IMR-90 (cell line): ENCODE results near the gene DSE. TPM values are rescaled to one million over a fixed set of nuclear protein-coding genes. Genes with fewer than 3 reads are reported as not detected.

ENCODE experiments used
- ATAC-seq: fragments of 200-7000 bp; cut with Tn5 transposase; 2 replicates; pipeline ENCODE4 v1.9.1; 2020; ENCODE audit warnings: low read depth, mild to moderate bottlenecking, moderate library complexity
- BruUV-seq: library from RNA; stranded (reverse); fragments of 400-500 nt; replicated peaks from 2 replicates; lab custom pipeline; 2021; lab: Mats Ljungman, UMichigan
- CTCF ChIA-PET: fragments of 300-600 bp; formaldehyde crosslinking; extraction: SDS; loops from one replicate; lab custom pipeline; 2021; ENCODE audit warnings: antibody characterized with exemption; lab: Yijun Ruan, JAX
- POLR2A ChIA-PET: fragments of 300-600 bp; sonication (Branson Sonifier 250); formaldehyde crosslinking; loops from one replicate; lab custom pipeline; 2022; ENCODE audit warnings: antibody characterized with exemption; ENCODE audit not compliant: unreplicated experiment; lab: Charles Lee
- DNase-seq: peaks from one replicate; pipeline ENCODE4 v3.0.0; 2013
- H2AFZ ChIP-seq: replicated peaks from 2 replicates; pipeline ENCODE3; 2013; ENCODE audit warnings: low read length, mild to moderate bottlenecking; ENCODE audit not compliant: poor library complexity
- H2AK5ac ChIP-seq: 2 replicates; pipeline ENCODE4 v1.6.1; 2013; ENCODE audit warnings: low read depth, low read length, inconsistent platforms
- H2AK9ac ChIP-seq: replicated peaks from 2 replicates; pipeline ENCODE3; 2013; ENCODE audit warnings: mild to moderate bottlenecking, low read depth, low read length, moderate library complexity; ENCODE audit not compliant: poor library complexity
- H2BK120ac ChIP-seq: 2 replicates; pipeline ENCODE4 v1.6.1; 2013; ENCODE audit warnings: low read depth, low read length, inconsistent platforms
- H2BK15ac ChIP-seq: 3 replicates; pipeline ENCODE4 v1.6.1; 2013; ENCODE audit warnings: low read depth, low read length, inconsistent platforms
- H2BK20ac ChIP-seq: 2 replicates; pipeline ENCODE4 v1.6.1; 2013; ENCODE audit warnings: low read depth, mild to moderate bottlenecking, inconsistent platforms, low read length, moderate library complexity
- H2BK5ac ChIP-seq: 2 replicates; pipeline ENCODE4 v1.6.1; 2013; ENCODE audit warnings: mild to moderate bottlenecking, low read depth, low read length, inconsistent platforms; ENCODE audit not compliant: poor library complexity, severe bottlenecking
- H3K14ac ChIP-seq: replicated peaks from 2 replicates; pipeline ENCODE4 v1.6.1; 2013; ENCODE audit warnings: low read depth, low read length, inconsistent platforms
- H3K18ac ChIP-seq: 2 replicates; pipeline ENCODE4 v1.6.1; 2013; ENCODE audit warnings: low read depth, low read length, control low read depth
- H3K23ac ChIP-seq: 2 replicates; pipeline ENCODE4 v1.6.1; 2013; ENCODE audit warnings: low read depth, low read length, inconsistent platforms
- H3K27ac ChIP-seq: 2 replicates; pipeline ENCODE4 v1.5.1; 2013; ENCODE audit warnings: mild to moderate bottlenecking, control low read depth, low read length; ENCODE audit not compliant: insufficient read depth
- H3K27me3 ChIP-seq: 2 replicates; pipeline ENCODE4 v1.6.1; 2013; ENCODE audit warnings: low read length; ENCODE audit not compliant: control insufficient read depth, insufficient read depth
- H3K36me3 ChIP-seq: 2 replicates; pipeline ENCODE4 v1.6.1; 2013; ENCODE audit warnings: low read length, mixed read lengths; ENCODE audit not compliant: control insufficient read depth, insufficient read depth
- H3K4ac ChIP-seq: 2 replicates; pipeline ENCODE4 v1.6.1; 2013; ENCODE audit warnings: low read depth, low read length, inconsistent platforms
- H3K4me1 ChIP-seq: 2 replicates; pipeline ENCODE4 v1.6.1; 2013; ENCODE audit warnings: low read length, mixed read lengths; ENCODE audit not compliant: control insufficient read depth, insufficient read depth
- H3K4me2 ChIP-seq: 2 replicates; pipeline ENCODE4 v1.6.1; 2013; ENCODE audit warnings: low read depth, mild to moderate bottlenecking, control low read depth, low read length, moderate library complexity
- H3K4me3 ChIP-seq: 2 replicates; pipeline ENCODE4 v1.5.1; 2013; ENCODE audit warnings: low read depth, mild to moderate bottlenecking, control low read depth, low read length, moderate library complexity; ENCODE audit not compliant: insufficient read depth
- H3K56ac ChIP-seq: 2 replicates; pipeline ENCODE4 v1.6.1; 2013; ENCODE audit warnings: low read length, inconsistent platforms; ENCODE audit not compliant: insufficient read depth; ENCODE audit errors: extremely low read depth
- H3K79me1 ChIP-seq, 2 experiments: 2 replicates each; pipeline ENCODE4 v1.6.1; 2013; ENCODE audit warnings: low read length in 2 of 2, inconsistent platforms in 1 of 2, low read depth in 1 of 2
- H3K9ac ChIP-seq: 2 replicates; pipeline ENCODE4 v1.6.1; 2013; ENCODE audit warnings: low read depth, low read length, control low read depth
- H3K9me1 ChIP-seq: 2 replicates; pipeline ENCODE4 v1.6.1; 2013; ENCODE audit warnings: low read length, inconsistent platforms; ENCODE audit not compliant: insufficient read depth
- H3K9me3 ChIP-seq: 2 replicates; pipeline ENCODE4 v1.6.1; 2013; ENCODE audit warnings: low read length; ENCODE audit not compliant: control insufficient read depth, insufficient read depth
- H4K20me1 ChIP-seq: 2 replicates; pipeline ENCODE4 v1.6.1; 2013; ENCODE audit warnings: low read length, inconsistent platforms; ENCODE audit not compliant: insufficient read depth
- H4K5ac ChIP-seq: 2 replicates; pipeline ENCODE4 v1.6.1; 2013; ENCODE audit warnings: mild to moderate bottlenecking, low read depth, low read length, control low read depth
- H4K8ac ChIP-seq, 2 experiments: 2 replicates each; pipeline ENCODE4 v1.6.1; 2013; ENCODE audit warnings: low read depth in 2 of 2, low read length in 2 of 2, control low read depth in 1 of 2, inconsistent platforms in 1 of 2
- H4K91ac ChIP-seq: 2 replicates; pipeline ENCODE4 v1.6.1; 2013; ENCODE audit warnings: low read depth, low read length, inconsistent platforms; ENCODE audit not compliant: insufficient read depth
- BHLHE40 ChIP-seq: fragments of 150-350 bp; IDR thresholded peaks from 2 replicates; pipeline ENCODE4 v1.6.1; 2016; ENCODE audit warnings: mild to moderate bottlenecking, low read depth, low read length
- CEBPB ChIP-seq: IDR thresholded peaks from 2 replicates; pipeline ENCODE4 v1.6.1; 2012; ENCODE audit warnings: low read depth, low read length, improper control_type of control experiment
- FOS ChIP-seq: fragments of 150-350 bp; IDR thresholded peaks from 2 replicates; pipeline ENCODE4 v1.6.1; 2016; ENCODE audit warnings: low read depth, low read length
- MAFK ChIP-seq: IDR thresholded peaks from 2 replicates; pipeline ENCODE4 v1.6.1; 2012; ENCODE audit warnings: low read depth, low read length, improper control_type of control experiment
- MAZ ChIP-seq: IDR thresholded peaks from 2 replicates; pipeline ENCODE4 v1.6.1; 2012; ENCODE audit warnings: low read depth, mild to moderate bottlenecking, low read length, improper control_type of control experiment, moderate library complexity, borderline replicate concordance
- MXI1 ChIP-seq: IDR thresholded peaks from 2 replicates; pipeline ENCODE4 v1.6.1; 2012; ENCODE audit warnings: low read depth, mild to moderate bottlenecking, low read length, moderate library complexity, borderline replicate concordance
- NFE2L2 ChIP-seq: fragments of 150-350 bp; IDR thresholded peaks from 2 replicates; pipeline ENCODE4 v1.6.1; 2016; ENCODE audit warnings: low read depth, mild to moderate bottlenecking, low read length
- POLR2A ChIP-seq: IDR thresholded peaks from 2 replicates; pipeline ENCODE4 v1.6.1; 2012; ENCODE audit warnings: mild to moderate bottlenecking, low read depth, low read length
- RAD21 ChIP-seq: IDR thresholded peaks from 2 replicates; pipeline ENCODE4 v1.6.1; 2012; ENCODE audit warnings: low read length, improper control_type of control experiment
- RCOR1 ChIP-seq: IDR thresholded peaks from 2 replicates; pipeline ENCODE4 v1.6.1; 2012; ENCODE audit warnings: mild to moderate bottlenecking, low read length, improper control_type of control experiment; ENCODE audit not compliant: insufficient replicate concordance
- RFX5 ChIP-seq: IDR thresholded peaks from 2 replicates; pipeline ENCODE4 v1.8.0; 2012; ENCODE audit warnings: low read depth, mild to moderate bottlenecking, low read length, moderate library complexity
- SMC3 ChIP-seq: fragments of 150-350 bp; IDR thresholded peaks from 2 replicates; pipeline ENCODE4 v1.6.1; 2016; ENCODE audit warnings: low read depth, mild to moderate bottlenecking, antibody characterized with exemption, low read length, moderate library complexity
- USF2 ChIP-seq: fragments of 150-350 bp; IDR thresholded peaks from 2 replicates; pipeline ENCODE4 v1.6.1; 2017; ENCODE audit warnings: mild to moderate bottlenecking, antibody characterized with exemption, low read length, low read depth
- WGBS, 2 experiments: methylation state at CpG; one replicate each; pipeline versions ENCODE4 v1.1.5 to v1.1.7; 2013; ENCODE audit warnings: missing lambda C conversion rate in 2 of 2; ENCODE audit not compliant: insufficient read length in 1 of 2; ENCODE audit errors: extremely low coverage in 2 of 2; 5-methylcytosine and 5-hydroxymethylcytosine counted together
- dilution Hi-C: fragments of 300-500 bp; cut with HindIII; formaldehyde crosslinking; loops from one replicate; pipeline ENCODE4 v1.14.3; 2018; ENCODE audit warnings: low sequenced_read_pairs; ENCODE audit not compliant: unreplicated experiment
- in situ Hi-C: fragments of 300-500 bp; cut with MboI; formaldehyde crosslinking; loops from 3 replicates; pipeline ENCODE4 v1.14.3; 2019; ENCODE audit warnings: low sequenced_read_pairs, inconsistent platforms, mixed read lengths
- intact Hi-C: fragments of 100-400 bp; cut with micrococcal nuclease; formaldehyde crosslinking; loops from 2 replicates; pipeline ENCODE4 v1.10.0; 2022
- polyA plus RNA-seq, 3 experiments: library from polyadenylated mRNA; depleted of rRNA; stranded (reverse); fragments of >200 nt; gene quantifications; 2 replicates each; pipeline ENCODE4 v1.2.3, GENCODE V29; 2012; ENCODE audit warnings: low replicate concordance in 1 of 3
- total RNA-seq: library from RNA; depleted of rRNA; stranded (reverse); fragments of >200 nt; gene quantifications from 2 replicates; pipeline ENCODE4 v1.2.3, GENCODE V29; 2012
- TF ChIP-seq, protein P1 (sequence below): fragments of 150-350 bp; IDR thresholded peaks from 2 replicates; pipeline ENCODE4 v1.6.1; 2016; ENCODE audit warnings: low read depth, mild to moderate bottlenecking, low read length, moderate library complexity, borderline replicate concordance
- TF ChIP-seq, protein P2 (sequence below): conservative IDR thresholded peaks from 2 replicates; pipeline ENCODE4 v1.5.1; 2012; ENCODE audit warnings: mild to moderate bottlenecking, low read depth, low read length, improper control_type of control experiment

Gene DSE
- total and polyA plus RNA-seq, 2 of the 4 experiments (the other 2 are of a cell fraction) = 48.0 to 154 TPM

DNA sequence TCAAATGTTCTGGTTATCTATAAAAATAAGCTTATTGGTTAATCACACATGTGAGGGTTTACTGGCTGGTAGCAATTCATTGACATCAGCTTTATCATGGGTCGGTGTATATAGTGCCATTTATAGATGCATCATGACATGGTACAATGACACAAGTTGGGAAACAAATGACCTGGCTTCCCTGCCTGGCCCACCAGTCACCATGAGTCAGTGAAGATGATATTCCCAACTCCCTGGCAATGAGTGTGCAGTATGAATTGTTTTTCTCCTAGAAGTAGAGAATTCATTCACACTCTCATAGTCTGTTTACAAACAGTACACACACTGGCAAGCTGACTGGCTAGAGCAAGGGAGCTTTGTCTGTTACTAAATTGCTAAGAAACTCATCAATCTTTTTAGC, 53.3 kb downstream of the DSE start:
- TF ChIP-seq POLR2A = no peak
- TF ChIP-seq USF2 = no peak
- TF ChIP-seq SMC3 = no peak
- no peak for TF ChIP-seq MXI1
- no peak for TF ChIP-seq RCOR1
- peak; percentile 79 for TF ChIP-seq NFE2L2
- peak; percentile 15; the same call in 1 of the 2 replicates for TF ChIP-seq BHLHE40
- TF ChIP-seq RAD21 = no peak
- TF ChIP-seq MAFK = peak; percentile 32
- TF ChIP-seq FOS = 0 out of 2 replicates have a peak, but pooled peaks have one; percentile 32
- TF ChIP-seq RFX5 = no peak
- TF ChIP-seq, protein P1, sequence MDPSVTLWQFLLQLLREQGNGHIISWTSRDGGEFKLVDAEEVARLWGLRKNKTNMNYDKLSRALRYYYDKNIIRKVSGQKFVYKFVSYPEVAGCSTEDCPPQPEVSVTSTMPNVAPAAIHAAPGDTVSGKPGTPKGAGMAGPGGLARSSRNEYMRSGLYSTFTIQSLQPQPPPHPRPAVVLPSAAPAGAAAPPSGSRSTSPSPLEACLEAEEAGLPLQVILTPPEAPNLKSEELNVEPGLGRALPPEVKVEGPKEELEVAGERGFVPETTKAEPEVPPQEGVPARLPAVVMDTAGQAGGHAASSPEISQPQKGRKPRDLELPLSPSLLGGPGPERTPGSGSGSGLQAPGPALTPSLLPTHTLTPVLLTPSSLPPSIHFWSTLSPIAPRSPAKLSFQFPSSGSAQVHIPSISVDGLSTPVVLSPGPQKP = no peak
- peak; percentile 82 for TF ChIP-seq CEBPB
- TF ChIP-seq MAZ = no peak
- TF ChIP-seq, protein P2, sequence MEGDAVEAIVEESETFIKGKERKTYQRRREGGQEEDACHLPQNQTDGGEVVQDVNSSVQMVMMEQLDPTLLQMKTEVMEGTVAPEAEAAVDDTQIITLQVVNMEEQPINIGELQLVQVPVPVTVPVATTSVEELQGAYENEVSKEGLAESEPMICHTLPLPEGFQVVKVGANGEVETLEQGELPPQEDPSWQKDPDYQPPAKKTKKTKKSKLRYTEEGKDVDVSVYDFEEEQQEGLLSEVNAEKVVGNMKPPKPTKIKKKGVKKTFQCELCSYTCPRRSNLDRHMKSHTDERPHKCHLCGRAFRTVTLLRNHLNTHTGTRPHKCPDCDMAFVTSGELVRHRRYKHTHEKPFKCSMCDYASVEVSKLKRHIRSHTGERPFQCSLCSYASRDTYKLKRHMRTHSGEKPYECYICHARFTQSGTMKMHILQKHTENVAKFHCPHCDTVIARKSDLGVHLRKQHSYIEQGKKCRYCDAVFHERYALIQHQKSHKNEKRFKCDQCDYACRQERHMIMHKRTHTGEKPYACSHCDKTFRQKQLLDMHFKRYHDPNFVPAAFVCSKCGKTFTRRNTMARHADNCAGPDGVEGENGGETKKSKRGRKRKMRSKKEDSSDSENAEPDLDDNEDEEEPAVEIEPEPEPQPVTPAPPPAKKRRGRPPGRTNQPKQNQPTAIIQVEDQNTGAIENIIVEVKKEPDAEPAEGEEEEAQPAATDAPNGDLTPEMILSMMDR = no peak
- Histone ChIP-seq H3K36me3 (peaks cover 11% of the 10 kb centered on the region), H3K18ac (no peak overlapping the region), H4K8ac (no peak overlapping the region), H2BK15ac (no peak overlapping the region), H3K4me3 (no peak overlapping the region), H2BK20ac (no peak overlapping the region), H3K4ac (no peak overlapping the region), H3K4me1 (peaks cover 4% of the 10 kb centered on the region), H2AFZ (no peak overlapping the region), H4K91ac (no peak overlapping the region), H2BK120ac (no peak overlapping the region), H3K56ac (no peak overlapping the region), H3K9me3 (no peaks in the 10 kb centered on the region), H2AK5ac (no peak overlapping the region), H3K9ac (no peak overlapping the region), H3K14ac (no peak overlapping the region), H3K9me1 (peaks cover 3% of the 10 kb centered on the region), H3K27me3 (no peaks in the 10 kb centered on the region), H3K27ac (no peak overlapping the region), H4K5ac (no peak overlapping the region), H3K79me1 (peaks cover 15 to 51% of the 10 kb centered on the region in 2 experiments; a peak in 3 of 4 replicates), H2AK9ac (no peak overlapping the region), H2BK5ac (peak overlapping the region; percentile 52), H4K20me1 (peaks cover 7% of the 10 kb centered on the region; the same call in 1 of the 2 replicates), H3K4me2 (no peak overlapping the region), H3K23ac (no peak overlapping the region)
- ATAC-seq = peak; percentile 49
- no TSS peak for BruUV-seq
- WGBS, 2 experiments = no CpG with 5 or more reads among the region's 1 CpG
- intact Hi-C loops (no loop called here), in situ Hi-C loops (no loop called here), dilution Hi-C loops (no loop called here)
- peak; percentile 78 for DNase-seq
- ChIA-PET POLR2A (no interaction called here), CTCF (interaction anchor here (0.6 to 1.3 kb wide), 2 partner anchors 19 to 155 kb away, joined by 3 to 4 read pairs; no protein-coding TSS in a partner anchor)
